ENCODE measurements around the gene SFTA2.
A peak's percentile ranks its signal among the peaks of the same experiment; 100 is the strongest.

Gene SFTA2

GRCh38 chr6:30907758-30908591, 24.0 kb downstream of the SFTA2 start, which contains the start of gene GTF2H4 (continued):
- TF ChIP-seq PATZ1 (tag by site-specific recombination; IDR thresholded peaks at IDR 0.05) (peak; percentile 77), ZBTB49 (tag by site-specific recombination; IDR thresholded peaks at IDR 0.05; ENCODE audit: low read depth) (no peak), ZNF223 (tag by site-specific recombination; IDR thresholded peaks at IDR 0.05) (peak; percentile 71; the same call in 1 of the 2 replicates), WT1 (tag by site-specific recombination; IDR thresholded peaks at IDR 0.05) (peak; percentile 90), ZNF776 (tag by site-specific recombination; IDR thresholded peaks at IDR 0.05; ENCODE audit: borderline replicate concordance) (no peak), SETDB1 (IDR thresholded peaks at IDR 0.05; ENCODE audit: insufficient read length, low read length) (peak; percentile 16), ZNF555 (tag by site-specific recombination; conservative IDR thresholded peaks at IDR 0.05) (no peak), ZNF350 (tag by site-specific recombination; IDR thresholded peaks at IDR 0.05) (no peak), ZNF830 (tag by site-specific recombination; IDR thresholded peaks at IDR 0.05; ENCODE audit: low read depth) (no peak), ZNF561 (tag by site-specific recombination; IDR thresholded peaks at IDR 0.05; ENCODE audit: borderline replicate concordance) (peak; percentile 99), ZNF473 (tag by site-specific recombination; IDR thresholded peaks at IDR 0.05) (no peak), PBX3 (CRISPR knock-in tag; IDR thresholded peaks at IDR 0.05) (no peak), ZNF248 (tag by site-specific recombination; IDR thresholded peaks at IDR 0.05) (no peak), KLF7 (tag by site-specific recombination; IDR thresholded peaks at IDR 0.05; ENCODE audit: borderline replicate concordance) (peak; percentile 96), ZNF266 (tag by site-specific recombination; IDR thresholded peaks at IDR 0.05; ENCODE audit: low read depth) (0 out of 2 replicates have a peak, but pooled peaks have one; percentile 0), ZNF701 (tag by site-specific recombination; IDR thresholded peaks at IDR 0.05) (no peak), ZNF175 (tag by site-specific recombination; IDR thresholded peaks at IDR 0.05) (no peak), KLF10 (tag by site-specific recombination; IDR thresholded peaks at IDR 0.05) (peak; percentile 92), ZBTB21 (tag by site-specific recombination; IDR thresholded peaks at IDR 0.05) (peak; percentile 80), ZNF302 (tag by site-specific recombination; IDR thresholded peaks at IDR 0.05; ENCODE audit: low read depth) (no peak)
- TF ChIP-seq, protein P1, sequence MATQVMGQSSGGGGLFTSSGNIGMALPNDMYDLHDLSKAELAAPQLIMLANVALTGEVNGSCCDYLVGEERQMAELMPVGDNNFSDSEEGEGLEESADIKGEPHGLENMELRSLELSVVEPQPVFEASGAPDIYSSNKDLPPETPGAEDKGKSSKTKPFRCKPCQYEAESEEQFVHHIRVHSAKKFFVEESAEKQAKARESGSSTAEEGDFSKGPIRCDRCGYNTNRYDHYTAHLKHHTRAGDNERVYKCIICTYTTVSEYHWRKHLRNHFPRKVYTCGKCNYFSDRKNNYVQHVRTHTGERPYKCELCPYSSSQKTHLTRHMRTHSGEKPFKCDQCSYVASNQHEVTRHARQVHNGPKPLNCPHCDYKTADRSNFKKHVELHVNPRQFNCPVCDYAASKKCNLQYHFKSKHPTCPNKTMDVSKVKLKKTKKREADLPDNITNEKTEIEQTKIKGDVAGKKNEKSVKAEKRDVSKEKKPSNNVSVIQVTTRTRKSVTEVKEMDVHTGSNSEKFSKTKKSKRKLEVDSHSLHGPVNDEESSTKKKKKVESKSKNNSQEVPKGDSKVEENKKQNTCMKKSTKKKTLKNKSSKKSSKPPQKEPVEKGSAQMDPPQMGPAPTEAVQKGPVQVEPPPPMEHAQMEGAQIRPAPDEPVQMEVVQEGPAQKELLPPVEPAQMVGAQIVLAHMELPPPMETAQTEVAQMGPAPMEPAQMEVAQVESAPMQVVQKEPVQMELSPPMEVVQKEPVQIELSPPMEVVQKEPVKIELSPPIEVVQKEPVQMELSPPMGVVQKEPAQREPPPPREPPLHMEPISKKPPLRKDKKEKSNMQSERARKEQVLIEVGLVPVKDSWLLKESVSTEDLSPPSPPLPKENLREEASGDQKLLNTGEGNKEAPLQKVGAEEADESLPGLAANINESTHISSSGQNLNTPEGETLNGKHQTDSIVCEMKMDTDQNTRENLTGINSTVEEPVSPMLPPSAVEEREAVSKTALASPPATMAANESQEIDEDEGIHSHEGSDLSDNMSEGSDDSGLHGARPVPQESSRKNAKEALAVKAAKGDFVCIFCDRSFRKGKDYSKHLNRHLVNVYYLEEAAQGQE (tag by site-specific recombination; IDR thresholded peaks at IDR 0.05): peak; percentile 56
- TF ChIP-seq, protein P2, sequence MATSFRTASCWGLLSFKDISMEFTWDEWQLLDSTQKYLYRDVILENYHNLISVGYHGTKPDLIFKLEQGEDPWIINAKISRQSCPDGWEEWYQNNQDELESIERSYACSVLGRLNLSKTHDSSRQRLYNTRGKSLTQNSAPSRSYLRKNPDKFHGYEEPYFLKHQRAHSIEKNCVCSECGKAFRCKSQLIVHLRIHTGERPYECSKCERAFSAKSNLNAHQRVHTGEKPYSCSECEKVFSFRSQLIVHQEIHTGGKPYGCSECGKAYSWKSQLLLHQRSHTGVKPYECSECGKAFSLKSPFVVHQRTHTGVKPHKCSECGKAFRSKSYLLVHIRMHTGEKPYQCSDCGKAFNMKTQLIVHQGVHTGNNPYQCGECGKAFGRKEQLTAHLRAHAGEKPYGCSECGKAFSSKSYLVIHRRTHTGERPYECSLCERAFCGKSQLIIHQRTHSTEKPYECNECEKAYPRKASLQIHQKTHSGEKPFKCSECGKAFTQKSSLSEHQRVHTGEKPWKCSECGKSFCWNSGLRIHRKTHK (tag by site-specific recombination; IDR thresholded peaks at IDR 0.05): no peak
- TF ChIP-seq, protein P3, sequence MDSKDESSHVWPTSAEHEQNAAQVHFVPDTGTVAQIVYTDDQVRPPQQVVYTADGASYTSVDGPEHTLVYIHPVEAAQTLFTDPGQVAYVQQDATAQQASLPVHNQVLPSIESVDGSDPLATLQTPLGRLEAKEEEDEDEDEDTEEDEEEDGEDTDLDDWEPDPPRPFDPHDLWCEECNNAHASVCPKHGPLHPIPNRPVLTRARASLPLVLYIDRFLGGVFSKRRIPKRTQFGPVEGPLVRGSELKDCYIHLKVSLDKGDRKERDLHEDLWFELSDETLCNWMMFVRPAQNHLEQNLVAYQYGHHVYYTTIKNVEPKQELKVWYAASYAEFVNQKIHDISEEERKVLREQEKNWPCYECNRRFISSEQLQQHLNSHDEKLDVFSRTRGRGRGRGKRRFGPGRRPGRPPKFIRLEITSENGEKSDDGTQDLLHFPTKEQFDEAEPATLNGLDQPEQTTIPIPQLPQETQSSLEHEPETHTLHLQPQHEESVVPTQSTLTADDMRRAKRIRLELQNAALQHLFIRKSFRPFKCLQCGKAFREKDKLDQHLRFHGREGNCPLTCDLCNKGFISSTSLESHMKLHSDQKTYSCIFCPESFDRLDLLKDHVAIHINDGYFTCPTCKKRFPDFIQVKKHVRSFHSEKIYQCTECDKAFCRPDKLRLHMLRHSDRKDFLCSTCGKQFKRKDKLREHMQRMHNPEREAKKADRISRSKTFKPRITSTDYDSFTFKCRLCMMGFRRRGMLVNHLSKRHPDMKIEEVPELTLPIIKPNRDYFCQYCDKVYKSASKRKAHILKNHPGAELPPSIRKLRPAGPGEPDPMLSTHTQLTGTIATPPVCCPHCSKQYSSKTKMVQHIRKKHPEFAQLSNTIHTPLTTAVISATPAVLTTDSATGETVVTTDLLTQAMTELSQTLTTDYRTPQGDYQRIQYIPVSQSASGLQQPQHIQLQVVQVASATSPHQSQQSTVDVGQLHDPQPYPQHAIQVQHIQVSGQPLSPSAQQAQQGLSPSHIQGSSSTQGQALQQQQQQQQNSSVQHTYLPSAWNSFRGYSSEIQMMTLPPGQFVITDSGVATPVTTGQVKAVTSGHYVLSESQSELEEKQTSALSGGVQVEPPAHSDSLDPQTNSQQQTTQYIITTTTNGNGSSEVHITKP (tag by site-specific recombination; IDR thresholded peaks at IDR 0.05): peak; percentile 96
- TF ChIP-seq, protein P4, sequence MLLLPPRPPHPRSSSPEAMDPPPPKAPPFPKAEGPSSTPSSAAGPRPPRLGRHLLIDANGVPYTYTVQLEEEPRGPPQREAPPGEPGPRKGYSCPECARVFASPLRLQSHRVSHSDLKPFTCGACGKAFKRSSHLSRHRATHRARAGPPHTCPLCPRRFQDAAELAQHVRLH (tag by site-specific recombination; IDR thresholded peaks at IDR 0.05): peak; percentile 98

Measured in HEK293 (cell line).